Osteocyte (in vitro differentiated cells): ENCODE results near the gene RDH13. TPM values are rescaled to one million over a fixed set of nuclear protein-coding genes. Genes with fewer than 3 reads are reported as not detected.

Experiments
- DNase-seq: peaks from one replicate; pipeline ENCODE4 v3.0.0; 2021; ENCODE audit warnings: mixed read lengths; ENCODE audit not compliant: unreplicated experiment; ENCODE audit errors: extremely low spot score
- H3K27ac Mint-ChIP-seq: one replicate; pipeline ENCODE4 v1.8.0; 2021; ENCODE audit warnings: mild to moderate bottlenecking, mixed read lengths; ENCODE audit not compliant: unreplicated experiment
- H3K27me3 Mint-ChIP-seq: one replicate; pipeline ENCODE4 v1.8.0; 2021; ENCODE audit warnings: mixed read lengths; ENCODE audit not compliant: unreplicated experiment
- H3K36me3 Mint-ChIP-seq: one replicate; pipeline ENCODE4 v1.8.0; 2021; ENCODE audit warnings: mixed read lengths; ENCODE audit not compliant: unreplicated experiment
- H3K4me1 Mint-ChIP-seq: one replicate; pipeline ENCODE4 v1.8.0; 2021; ENCODE audit warnings: mixed read lengths; ENCODE audit not compliant: unreplicated experiment
- H3K4me3 Mint-ChIP-seq: one replicate; pipeline ENCODE4 v1.8.0; 2021; ENCODE audit warnings: mild to moderate bottlenecking, moderate library complexity, mixed read lengths; ENCODE audit not compliant: unreplicated experiment
- H3K9me3 Mint-ChIP-seq: one replicate; pipeline ENCODE4 v1.8.0; 2021; ENCODE audit warnings: mixed read lengths; ENCODE audit not compliant: unreplicated experiment
- total RNA-seq: library from RNA; stranded (reverse); gene quantifications from 2 replicates; pipeline ENCODE4 v1.2.1, GENCODE V29; 2021
- TF ChIP-seq, protein P1 (sequence below): fragments of 200-600 bp; sonication (generic); IDR thresholded peaks from 2 replicates; pipeline ENCODE4 v1.5.0; 2021; ENCODE audit warnings: antibody characterized with exemption, mild to moderate bottlenecking, moderate library complexity

RDH13 gene
- total RNA-seq, 1 donor from 2014 or later = 15.1 TPM

DNA sequence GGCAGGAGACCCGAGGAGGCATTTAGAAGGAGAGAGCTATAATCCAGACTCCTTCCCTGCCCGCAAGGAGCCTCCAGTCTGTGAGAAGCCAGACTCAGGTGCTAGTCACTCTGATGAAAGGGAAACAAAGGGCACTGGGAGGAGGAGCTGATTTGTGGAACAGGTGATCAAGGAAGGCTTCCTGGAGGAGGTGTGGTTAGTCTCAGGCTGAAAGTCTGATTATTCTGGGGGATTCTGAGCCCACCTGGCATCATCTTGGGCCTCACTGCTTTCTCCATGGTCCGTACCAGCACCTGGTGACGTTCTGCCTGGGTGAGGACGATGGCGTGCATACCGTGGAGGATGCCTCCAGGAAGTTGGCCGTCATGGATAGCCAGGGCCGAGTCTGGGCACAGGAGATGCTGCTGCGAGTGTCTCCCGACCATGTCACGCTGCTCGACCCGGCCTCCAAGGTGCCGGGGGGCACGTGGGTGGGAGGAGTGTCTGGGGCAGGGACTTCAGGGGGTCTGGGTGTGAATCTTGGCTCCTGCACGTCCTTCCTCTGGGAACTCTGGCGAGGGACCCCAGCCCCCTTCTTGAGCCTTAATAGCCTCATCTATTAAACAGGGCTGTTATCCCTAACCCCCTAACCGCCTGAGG, 16.6 kb upstream of the RDH13 start:
- Mint-ChIP-seq H3K27ac (no peak overlapping the region), H3K9me3 (no peaks in the 10 kb centered on the region), H3K4me1 (peaks cover 20% of the 10 kb centered on the region), H3K27me3 (peaks cover 63% of the 10 kb centered on the region), H3K4me3 (peak overlapping the region; percentile 67), H3K36me3 (no peaks in the 10 kb centered on the region)
- peak; percentile 80 for DNase-seq
- TF ChIP-seq, protein P1, sequence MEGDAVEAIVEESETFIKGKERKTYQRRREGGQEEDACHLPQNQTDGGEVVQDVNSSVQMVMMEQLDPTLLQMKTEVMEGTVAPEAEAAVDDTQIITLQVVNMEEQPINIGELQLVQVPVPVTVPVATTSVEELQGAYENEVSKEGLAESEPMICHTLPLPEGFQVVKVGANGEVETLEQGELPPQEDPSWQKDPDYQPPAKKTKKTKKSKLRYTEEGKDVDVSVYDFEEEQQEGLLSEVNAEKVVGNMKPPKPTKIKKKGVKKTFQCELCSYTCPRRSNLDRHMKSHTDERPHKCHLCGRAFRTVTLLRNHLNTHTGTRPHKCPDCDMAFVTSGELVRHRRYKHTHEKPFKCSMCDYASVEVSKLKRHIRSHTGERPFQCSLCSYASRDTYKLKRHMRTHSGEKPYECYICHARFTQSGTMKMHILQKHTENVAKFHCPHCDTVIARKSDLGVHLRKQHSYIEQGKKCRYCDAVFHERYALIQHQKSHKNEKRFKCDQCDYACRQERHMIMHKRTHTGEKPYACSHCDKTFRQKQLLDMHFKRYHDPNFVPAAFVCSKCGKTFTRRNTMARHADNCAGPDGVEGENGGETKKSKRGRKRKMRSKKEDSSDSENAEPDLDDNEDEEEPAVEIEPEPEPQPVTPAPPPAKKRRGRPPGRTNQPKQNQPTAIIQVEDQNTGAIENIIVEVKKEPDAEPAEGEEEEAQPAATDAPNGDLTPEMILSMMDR = no peak

DNA sequence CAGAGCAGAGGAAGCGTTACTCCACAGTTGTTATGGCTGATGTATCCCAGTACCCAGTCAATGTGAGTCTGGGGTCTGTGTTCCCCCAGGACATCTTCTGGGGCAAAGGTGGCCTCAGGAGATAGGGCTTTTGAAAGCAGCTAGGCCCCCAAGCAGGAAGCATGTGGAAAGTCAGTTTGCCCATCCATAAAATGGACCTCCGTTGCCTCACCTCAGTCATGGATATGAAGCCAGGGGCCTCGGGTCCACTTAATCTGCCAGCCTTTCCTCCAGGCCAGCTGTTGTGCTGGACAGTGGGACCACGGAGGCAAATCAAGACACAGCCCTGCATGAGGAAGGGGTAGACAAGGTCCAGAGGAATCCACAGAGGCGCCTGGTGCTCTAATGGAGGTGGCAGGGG, 16.0 kb upstream of the RDH13 start:
- Mint-ChIP-seq H3K4me1 (peaks cover 20% of the 10 kb centered on the region), H3K4me3 (no peak overlapping the region), H3K27ac (no peak overlapping the region), H3K9me3 (no peaks in the 10 kb centered on the region), H3K27me3 (peaks cover 62% of the 10 kb centered on the region), H3K36me3 (no peaks in the 10 kb centered on the region)
- DNase-seq = no peak
- TF ChIP-seq, protein P1 = no peak

DNA sequence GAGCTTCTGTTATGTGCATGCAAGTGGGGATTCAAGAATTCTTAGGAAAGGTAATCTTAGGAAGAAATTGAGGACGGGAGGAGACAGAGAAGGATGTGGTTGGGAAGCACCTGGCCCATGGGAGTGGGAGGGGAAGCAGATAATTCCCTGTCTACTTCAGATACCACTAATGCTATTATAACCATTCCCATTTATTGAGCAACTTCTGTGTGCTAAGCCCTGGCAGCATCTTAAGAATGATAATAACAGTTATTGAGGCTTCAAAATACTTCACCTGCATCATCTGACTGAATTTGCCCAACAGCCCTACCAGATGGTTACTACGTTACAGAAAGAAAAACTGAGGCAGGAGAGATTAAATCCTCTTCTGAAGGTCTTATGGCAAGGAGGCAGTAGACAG, 14.2 kb upstream of the RDH13 start:
- peaks cover 53% of the 10 kb centered on the region for H3K27me3 Mint-ChIP-seq
- no peak for DNase-seq
- TF ChIP-seq, protein P1 = no peak
- H3K27ac Mint-ChIP-seq = no peak overlapping the region
- peaks cover 16% of the 10 kb centered on the region for H3K4me1 Mint-ChIP-seq
- no peaks in the 10 kb centered on the region for H3K9me3 Mint-ChIP-seq
- H3K4me3 Mint-ChIP-seq = no peak overlapping the region
- H3K36me3 Mint-ChIP-seq = no peaks in the 10 kb centered on the region

DNA sequence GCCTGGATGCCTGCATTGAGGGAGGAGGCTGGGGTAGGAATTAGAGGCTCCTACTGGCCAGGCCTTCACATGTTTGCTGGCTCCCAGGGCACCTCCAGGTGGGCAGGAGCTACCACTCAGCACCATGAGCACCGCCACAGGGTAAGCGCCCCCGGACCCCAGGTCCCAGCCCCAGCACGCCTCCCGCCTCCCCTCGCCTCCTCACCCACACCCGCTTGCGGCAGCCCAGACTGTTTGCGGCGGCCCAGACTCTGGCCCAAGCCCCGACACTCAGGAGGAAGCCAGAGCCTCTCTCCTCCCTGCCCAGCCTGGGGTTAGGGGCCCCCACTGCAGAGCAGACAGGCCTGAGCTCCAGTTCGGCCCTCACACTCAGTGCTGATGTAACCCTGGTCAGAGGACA, 13.4 kb upstream of the RDH13 start:
- H3K9me3 Mint-ChIP-seq = no peaks in the 10 kb centered on the region

DNA sequence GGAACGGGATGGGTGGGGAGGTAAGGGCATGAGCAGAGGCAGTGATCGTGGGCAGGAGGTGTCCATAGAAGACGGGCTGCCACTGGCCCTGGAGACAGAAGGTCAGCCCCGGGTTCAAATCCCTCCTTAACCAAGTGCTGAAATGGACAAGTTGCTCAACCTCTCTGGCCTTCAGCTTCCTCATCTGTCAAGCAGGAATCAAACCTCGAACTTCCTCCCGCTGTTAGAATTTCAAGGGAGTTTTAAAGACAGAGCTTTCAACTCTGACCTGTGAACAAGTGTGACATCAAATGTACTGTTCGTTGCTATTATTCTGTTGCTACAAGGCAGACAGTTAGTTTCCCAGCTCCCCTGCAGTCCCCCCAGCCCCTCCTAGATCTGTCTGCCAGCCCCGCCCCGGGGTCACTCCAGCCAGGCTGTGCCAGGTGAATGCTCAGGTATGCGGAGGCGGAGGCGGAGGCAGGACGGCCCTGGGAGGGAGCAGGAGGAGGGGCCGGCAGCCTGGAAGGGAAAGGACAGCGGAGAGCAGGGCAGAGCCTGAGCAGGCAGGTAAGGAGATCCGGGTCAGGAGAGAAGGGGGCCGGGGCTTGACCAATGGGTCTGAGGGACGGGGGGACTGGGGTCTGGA, 12.5 kb upstream of the RDH13 start, which contains the start of gene EPS8L1:
TSS of gene EPS8L1 (plus strand) at position 499 of the 628 bp plus-strand sequence. CDS start 576 bp downstream, outside the sequence.
- Mint-ChIP-seq H3K36me3 (no peaks in the 10 kb centered on the region), H3K4me3 (no peak within 1 kb of the TSS), H3K4me1 (peaks cover 9% of the 10 kb centered on the region)

More for the DNA sequence above, 13.4 kb upstream of the RDH13 start:
- Mint-ChIP-seq H3K36me3 (no peaks in the 10 kb centered on the region), H3K4me3 (no peak overlapping the region), H3K27me3 (peaks cover 50% of the 10 kb centered on the region), H3K4me1 (peaks cover 14% of the 10 kb centered on the region), H3K27ac (no peak overlapping the region)
- no peak for DNase-seq
- TF ChIP-seq, protein P1 = no peak

More for the DNA sequence above, 12.5 kb upstream of the RDH13 start, which contains the start of gene EPS8L1:
- TF ChIP-seq, protein P1 = no peak
- no peaks in the 10 kb centered on the region for H3K9me3 Mint-ChIP-seq
- H3K27me3 Mint-ChIP-seq = peaks cover 45% of the 10 kb centered on the region
- DNase-seq = no peak
- H3K27ac Mint-ChIP-seq = no peak within 1 kb of the TSS
